Transverse colon (tissue), 3 donors: Measurements from ENCODE around the gene FAM72D.
"Not testable (repeated sequence)": the region's sequence is repeated elsewhere in the genome, so short reads cannot be mapped to it uniquely, and the experiment has no call there.

Source experiments
- CTCF ChIP-seq, 5 experiments: fragments of 200-600 bp in 3 of 5; fragments of 450-650 bp in 2 of 5; sonication (generic) in 3 of 5; IDR thresholded peaks; 1 replicate in 2 of 5; 2 replicates in 3 of 5; pipeline ENCODE4 v1.5.1; 2016 to 2017; ENCODE audit warnings: antibody characterized with exemption in 5 of 5, inconsistent platforms in 3 of 5, mild to moderate bottlenecking in 2 of 5, moderate library complexity in 1 of 5
- POLR2A ChIP-seq: fragments of 450-650 bp; IDR thresholded peaks from one replicate; pipeline ENCODE4 v1.6.1; 2016; ENCODE audit warnings: antibody characterized with exemption, mild to moderate bottlenecking, moderate library complexity

DNA sequence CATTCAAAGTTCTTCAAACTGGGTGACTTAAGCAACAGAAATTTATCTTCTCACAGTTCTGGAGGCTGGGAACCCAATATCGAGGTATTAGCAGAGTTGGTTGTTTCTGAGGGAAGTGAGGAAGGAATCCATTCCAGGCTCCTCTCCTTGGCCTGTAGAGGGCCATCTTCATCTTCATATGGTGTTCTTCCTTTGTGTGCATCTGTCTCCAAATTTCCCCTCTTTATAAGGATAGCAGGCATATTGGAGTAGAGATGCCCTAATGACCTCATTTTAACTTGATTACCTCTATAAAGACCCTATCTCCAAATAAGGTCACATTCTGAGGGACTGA is 27.3 kb downstream of the FAM72D start:
- TF ChIP-seq CTCF (IDR thresholded peaks at IDR 0.05); POLR2A: not testable (repeated sequence)
